Choroid plexus epithelial cell (primary cell): ENCODE results near the gene RGS13.
A peak's percentile ranks its signal among the peaks of the same experiment; 100 is the strongest.

ENCODE experiments used
- DNase-seq: peaks from one replicate; pipeline ENCODE4 v3.0.0-alpha.2; 2010; ENCODE audit warnings: low read depth
- H3K4me3 ChIP-seq: 2 replicates; pipeline ENCODE4 v1.5.1; 2011; ENCODE audit warnings: low read depth, mild to moderate bottlenecking, control low read depth, low read length, moderate library complexity
- TF ChIP-seq, protein P1 (sequence below): conservative IDR thresholded peaks from 2 replicates; pipeline ENCODE4 v1.5.1; 2011; ENCODE audit warnings: low read depth, mild to moderate bottlenecking, control low read depth, inconsistent platforms, low read length, moderate library complexity

Gene RGS13

DNA sequence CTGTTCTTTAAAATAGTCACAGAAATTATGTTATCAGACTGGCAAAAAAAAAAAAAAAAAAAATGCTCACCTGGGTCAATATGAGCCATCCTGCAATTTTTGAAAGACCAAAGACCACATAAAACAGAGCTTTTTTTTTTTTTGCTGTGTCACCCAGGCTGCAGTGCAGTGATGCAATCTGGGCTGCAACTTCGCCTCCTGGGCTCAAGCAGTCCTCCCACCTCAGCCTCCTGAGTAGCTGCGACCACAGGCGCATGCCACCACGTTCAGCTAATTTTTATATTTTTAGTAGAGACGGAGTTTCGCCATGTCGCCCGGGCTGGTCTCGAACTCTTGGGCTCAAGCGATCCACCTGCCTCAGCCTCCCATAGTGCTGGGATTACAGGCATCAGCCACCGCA, 62.8 kb downstream of the RGS13 start:
- DNase-seq, result no peak
- TF ChIP-seq, protein P1, sequence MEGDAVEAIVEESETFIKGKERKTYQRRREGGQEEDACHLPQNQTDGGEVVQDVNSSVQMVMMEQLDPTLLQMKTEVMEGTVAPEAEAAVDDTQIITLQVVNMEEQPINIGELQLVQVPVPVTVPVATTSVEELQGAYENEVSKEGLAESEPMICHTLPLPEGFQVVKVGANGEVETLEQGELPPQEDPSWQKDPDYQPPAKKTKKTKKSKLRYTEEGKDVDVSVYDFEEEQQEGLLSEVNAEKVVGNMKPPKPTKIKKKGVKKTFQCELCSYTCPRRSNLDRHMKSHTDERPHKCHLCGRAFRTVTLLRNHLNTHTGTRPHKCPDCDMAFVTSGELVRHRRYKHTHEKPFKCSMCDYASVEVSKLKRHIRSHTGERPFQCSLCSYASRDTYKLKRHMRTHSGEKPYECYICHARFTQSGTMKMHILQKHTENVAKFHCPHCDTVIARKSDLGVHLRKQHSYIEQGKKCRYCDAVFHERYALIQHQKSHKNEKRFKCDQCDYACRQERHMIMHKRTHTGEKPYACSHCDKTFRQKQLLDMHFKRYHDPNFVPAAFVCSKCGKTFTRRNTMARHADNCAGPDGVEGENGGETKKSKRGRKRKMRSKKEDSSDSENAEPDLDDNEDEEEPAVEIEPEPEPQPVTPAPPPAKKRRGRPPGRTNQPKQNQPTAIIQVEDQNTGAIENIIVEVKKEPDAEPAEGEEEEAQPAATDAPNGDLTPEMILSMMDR, result no peak
- H3K4me3 ChIP-seq, result no peak overlapping the region

DNA sequence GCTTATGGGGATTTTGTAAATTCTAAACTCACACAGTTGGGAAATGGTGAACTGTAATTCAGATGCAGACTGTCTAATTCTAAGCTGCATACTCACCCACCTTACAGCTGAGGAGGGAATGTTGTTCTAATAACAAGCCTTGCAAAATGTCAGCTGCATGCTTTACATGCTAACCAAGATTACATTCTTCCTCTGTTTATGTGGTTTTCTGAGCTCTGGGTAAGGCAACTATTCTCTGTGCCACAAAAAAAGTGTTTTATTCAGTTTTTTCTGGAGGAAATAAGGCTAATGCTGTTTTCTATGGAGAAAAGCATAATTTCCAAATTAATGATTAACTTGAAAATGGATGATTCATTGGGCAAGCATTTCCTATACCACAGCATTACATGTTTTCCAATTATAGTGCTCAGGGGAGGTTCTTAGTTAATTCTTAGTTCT, 64.9 kb downstream of the RGS13 start:
- peak; percentile 97 for DNase-seq
- H3K4me3 ChIP-seq, result no peak overlapping the region
- TF ChIP-seq, protein P1, result no peak

DNA sequence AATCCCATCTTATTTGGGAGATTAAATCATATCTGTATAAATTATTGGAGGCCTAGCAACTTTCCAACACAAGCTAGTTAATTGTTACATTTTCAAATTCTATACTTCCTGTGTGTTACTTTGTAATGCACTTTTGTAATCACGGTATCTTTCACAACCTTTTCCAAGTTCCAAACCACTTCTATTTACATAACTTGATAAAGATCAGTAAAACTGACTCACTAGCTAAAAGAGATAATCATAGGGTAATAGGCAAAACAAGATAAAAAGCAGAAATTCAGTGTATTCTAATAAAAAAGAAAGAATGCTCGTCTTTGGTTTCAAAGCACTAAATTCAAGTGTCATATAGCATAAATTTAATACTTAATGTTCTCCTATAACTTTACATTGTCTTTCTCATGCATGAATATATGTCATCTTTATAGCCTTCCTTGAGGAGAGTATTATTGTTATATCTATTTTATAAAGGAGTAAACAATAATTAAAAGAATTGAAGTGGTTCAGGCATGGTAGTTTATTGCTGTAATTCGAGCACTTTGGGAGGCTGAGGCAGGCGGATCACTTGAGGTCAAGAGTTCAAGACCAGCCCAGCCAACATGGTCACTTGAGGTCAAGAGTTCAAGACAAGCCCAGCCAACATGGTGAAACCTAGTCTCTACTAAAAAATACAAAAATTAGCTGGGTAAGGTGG, 66.4 kb downstream of the RGS13 start:
- TF ChIP-seq, protein P1, result no peak
- DNase-seq, result peak; percentile 90
- no peak overlapping the region for H3K4me3 ChIP-seq

DNA sequence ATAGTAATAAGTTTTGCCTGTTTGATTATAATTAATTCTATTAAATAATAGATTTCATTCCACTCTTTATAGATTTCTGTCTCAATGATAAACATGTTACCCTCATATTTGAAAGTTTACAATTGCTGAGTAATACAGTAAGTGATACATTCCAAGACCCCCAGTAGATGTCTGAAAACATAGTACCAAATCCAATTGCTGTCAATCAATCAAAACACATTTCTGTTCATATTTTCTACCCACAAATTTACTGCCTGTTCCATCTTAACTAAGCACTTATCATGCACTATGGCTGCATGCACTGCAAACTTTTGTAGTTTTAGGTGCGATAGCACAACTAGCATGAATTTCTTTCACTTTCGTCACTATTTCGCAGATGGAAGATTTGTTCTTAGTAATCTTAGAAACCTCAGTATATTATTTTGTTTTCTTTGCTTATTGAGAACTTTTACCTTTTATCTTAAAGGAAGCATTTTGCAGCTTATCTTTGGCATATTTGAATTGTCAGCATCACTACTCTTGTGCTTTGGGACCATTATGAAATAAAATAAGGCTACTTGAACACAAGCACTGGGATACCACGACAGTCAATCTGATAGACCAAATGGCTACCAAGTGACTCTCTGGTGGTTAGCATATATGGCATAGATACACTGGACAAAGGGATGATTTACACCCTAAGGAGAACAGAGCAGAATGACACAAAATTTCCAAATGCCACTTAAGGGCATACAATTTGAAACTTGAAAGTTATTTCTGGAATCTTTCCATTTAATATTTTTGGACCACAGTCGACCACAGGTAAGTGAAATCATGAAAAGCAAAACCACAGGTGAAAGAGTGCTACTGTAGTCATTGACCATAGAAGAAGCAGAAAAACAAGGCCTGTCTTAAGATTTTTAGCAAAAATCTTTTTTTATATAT, 67.6 kb downstream of the RGS13 start:
- no peak overlapping the region for H3K4me3 ChIP-seq
- TF ChIP-seq, protein P1, result no peak
- no peak for DNase-seq

DNA sequence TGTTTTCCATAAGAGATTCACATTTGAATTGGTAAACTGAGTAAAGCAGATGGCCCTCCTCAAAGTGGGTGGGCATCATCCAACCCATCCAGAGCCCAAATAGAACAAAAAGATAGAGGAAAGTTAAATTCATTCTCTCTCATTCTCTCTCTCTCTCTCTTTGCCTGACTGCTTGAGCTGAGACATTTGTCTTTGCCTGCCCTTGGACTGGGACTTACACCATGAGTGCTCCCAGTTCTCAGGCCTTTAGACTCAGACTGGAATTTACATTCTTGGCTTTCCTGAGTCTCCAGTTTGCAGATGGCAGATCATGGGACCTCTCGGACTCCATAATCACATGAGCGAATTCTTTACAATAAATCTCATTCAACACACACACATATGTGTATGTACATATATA, 69.6 kb downstream of the RGS13 start:
- H3K4me3 ChIP-seq, result no peak overlapping the region
- TF ChIP-seq, protein P1, result no peak
- DNase-seq, result no peak

DNA sequence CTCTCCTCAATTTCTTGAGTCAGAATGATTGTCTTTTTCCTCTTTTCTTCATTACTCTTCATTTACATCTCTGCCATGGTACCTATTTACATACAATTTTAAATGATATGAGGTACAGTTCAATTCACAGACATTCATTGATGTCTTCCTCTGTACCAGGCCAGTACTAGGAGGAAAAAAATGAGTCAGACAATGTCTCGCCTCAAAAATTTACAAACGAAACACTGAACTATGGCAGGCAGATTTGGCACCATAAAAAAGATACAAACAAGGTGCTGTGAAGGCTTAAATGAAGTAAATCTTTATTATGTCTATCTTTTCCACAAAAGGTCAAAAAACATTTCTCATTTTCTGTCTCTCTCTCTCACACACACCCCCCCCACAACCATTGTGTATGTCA, 71.0 kb downstream of the RGS13 start:
- peak; percentile 22 for DNase-seq
- H3K4me3 ChIP-seq, result no peak overlapping the region
- TF ChIP-seq, protein P1, result no peak
